ES-I3 (cell line): ENCODE measurements around the gene GPR176.

Experiments
- H3K36me3 ChIP-seq: 2 replicates; pipeline ENCODE4 v1.6.1; 2013; ENCODE audit warnings: mild to moderate bottlenecking, low read length, control low read depth, moderate library complexity; ENCODE audit not compliant: insufficient read depth
- H3K4me1 ChIP-seq: 2 replicates; pipeline ENCODE4 v1.6.1; 2013; ENCODE audit warnings: mild to moderate bottlenecking, control low read depth, low read length; ENCODE audit not compliant: insufficient read depth
- H3K9ac ChIP-seq: 2 replicates; pipeline ENCODE4 v1.6.1; 2013; ENCODE audit warnings: low read depth, mild to moderate bottlenecking, low read length, moderate library complexity
- H3K9me3 ChIP-seq: 2 replicates; pipeline ENCODE4 v1.6.1; 2013; ENCODE audit warnings: mild to moderate bottlenecking, low read length, moderate library complexity; ENCODE audit not compliant: control insufficient read depth, insufficient read depth

The GPR176 gene

DNA sequence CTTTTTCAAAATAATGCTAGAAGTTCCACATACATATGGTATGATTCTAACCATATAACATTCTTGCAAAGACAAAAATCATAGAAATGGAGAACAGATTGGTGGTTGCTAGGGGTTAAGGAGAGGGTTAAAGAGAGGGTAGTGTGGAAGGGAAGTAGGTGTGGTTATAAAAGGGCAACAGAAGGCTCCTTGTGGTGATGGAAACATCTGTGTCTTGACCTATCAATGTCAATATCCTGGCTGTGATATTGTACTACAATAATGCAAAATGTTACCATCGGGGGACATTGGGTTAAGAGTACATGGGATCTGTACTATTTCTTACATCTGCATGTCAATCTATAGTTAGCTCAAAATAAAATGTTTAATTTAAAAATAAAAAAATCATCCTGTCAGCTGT is 69.6 kb downstream of the GPR176 start:
- H3K9ac ChIP-seq = no peak overlapping the region
- H3K4me1 ChIP-seq = peaks cover 7% of the 10 kb centered on the region; the same call in 1 of the 2 replicates
- H3K9me3 ChIP-seq = no peaks in the 10 kb centered on the region
- no peaks in the 10 kb centered on the region for H3K36me3 ChIP-seq

DNA sequence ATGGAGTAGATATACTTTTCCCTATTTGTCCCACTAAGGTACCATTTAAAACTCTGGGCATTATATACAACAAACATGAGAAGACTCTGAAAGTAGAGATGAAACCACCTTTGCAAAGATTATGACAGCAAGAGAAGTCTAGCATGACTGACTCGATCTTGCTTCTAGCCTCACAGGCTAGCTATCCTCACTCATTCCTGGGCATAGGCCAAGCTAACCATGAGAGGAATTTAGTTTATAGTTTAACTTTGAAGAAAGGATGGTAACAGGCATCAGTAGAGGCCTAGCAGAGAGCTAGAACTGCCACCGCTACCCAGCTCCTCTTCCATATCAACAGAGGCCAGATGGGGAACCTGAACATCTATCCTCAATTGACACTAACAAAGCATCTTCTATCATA is 74.0 kb downstream of the GPR176 start:
- Histone ChIP-seq H3K9ac (no peak overlapping the region), H3K4me1 (no peaks in the 10 kb centered on the region), H3K36me3 (no peaks in the 10 kb centered on the region), H3K9me3 (no peaks in the 10 kb centered on the region; the same call in 1 of the 2 replicates)

DNA sequence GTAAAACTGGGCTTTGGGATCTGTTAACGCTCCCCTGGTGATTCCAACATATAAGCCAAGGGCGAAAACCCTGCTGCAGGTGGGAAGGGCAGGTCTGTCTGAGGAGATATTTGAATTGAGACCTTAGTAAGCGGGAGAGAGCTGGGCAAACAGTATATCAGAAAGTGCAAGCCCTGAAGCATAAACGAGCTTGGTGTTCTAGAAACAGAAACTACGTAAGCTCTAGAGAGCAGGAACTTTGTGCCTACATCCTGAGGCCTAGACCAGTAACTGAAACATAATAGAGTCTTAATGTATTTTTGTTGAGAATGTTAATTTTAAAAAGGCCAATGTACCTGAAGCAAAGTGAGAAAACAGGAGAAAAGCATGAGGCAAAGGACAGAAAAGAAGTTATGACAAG is 74.5 kb downstream of the GPR176 start:
- no peak overlapping the region for H3K9ac ChIP-seq
- H3K9me3 ChIP-seq = no peaks in the 10 kb centered on the region; the same call in 1 of the 2 replicates
- H3K4me1 ChIP-seq = no peaks in the 10 kb centered on the region
- H3K36me3 ChIP-seq = no peaks in the 10 kb centered on the region

DNA sequence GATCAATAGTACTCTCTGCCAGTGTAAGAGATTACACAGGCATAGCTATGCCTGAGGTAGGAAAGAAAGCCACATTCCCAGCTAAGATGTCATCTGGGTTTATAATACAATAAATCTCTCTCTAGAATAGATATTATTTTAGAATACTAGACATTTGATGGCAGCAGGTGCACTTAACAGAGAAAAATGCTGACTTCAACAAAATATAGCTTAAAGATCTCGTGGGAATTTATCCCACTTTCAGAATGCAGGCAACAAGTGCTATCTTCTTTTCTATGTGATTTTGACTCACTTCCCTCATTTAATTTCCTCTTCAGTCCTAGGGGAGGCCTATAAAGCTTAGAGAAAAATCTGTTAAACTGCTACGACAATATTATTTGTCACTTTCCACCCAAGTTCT is 76.5 kb downstream of the GPR176 start:
- Histone ChIP-seq H3K9me3 (no peaks in the 10 kb centered on the region; the same call in 1 of the 2 replicates), H3K9ac (no peak overlapping the region), H3K36me3 (no peaks in the 10 kb centered on the region), H3K4me1 (no peaks in the 10 kb centered on the region)

DNA sequence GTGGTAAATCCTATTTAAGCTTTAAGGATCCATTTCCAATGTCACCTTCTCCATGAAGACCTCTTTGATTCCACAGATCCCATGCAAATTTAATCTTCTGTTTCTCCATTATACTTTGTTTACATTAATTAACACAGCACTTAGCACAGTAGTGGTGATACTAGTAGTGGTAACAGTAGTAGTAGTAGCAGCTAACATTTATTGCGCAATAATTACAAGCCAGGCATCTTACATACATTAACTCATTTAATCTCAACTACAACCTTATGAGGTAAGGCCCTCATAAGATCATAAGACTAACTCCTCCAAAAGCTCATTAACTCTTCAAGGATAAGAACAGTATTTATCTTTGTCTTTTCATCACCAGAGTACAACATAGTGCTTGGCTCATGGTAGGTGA is 82.6 kb downstream of the GPR176 start:
- no peaks in the 10 kb centered on the region for H3K4me1 ChIP-seq
- no peak overlapping the region for H3K9ac ChIP-seq
- H3K9me3 ChIP-seq = no peaks in the 10 kb centered on the region; the same call in 1 of the 2 replicates
- no peaks in the 10 kb centered on the region for H3K36me3 ChIP-seq

DNA sequence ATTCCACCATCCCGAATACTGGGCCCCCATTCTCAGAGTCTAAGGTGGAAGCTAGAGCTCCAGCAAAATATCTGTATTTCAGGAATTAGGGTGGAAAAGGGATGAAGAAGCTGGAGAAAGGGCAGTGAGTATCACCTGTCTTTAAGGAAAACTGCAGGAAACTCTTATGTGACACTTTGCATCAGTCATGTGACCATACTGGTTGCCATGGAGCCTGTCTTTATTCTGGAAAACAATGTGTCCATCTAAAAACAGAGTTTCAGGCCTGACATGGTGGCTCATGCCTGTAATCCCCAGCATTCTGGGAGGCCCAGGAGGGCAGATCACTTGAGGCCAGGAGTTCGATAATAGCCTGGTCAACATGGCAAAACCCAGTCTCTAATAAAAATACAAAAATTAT is 84.5 kb downstream of the GPR176 start:
- Histone ChIP-seq H3K9me3 (no peaks in the 10 kb centered on the region), H3K9ac (no peak overlapping the region), H3K36me3 (no peaks in the 10 kb centered on the region), H3K4me1 (no peaks in the 10 kb centered on the region)

DNA sequence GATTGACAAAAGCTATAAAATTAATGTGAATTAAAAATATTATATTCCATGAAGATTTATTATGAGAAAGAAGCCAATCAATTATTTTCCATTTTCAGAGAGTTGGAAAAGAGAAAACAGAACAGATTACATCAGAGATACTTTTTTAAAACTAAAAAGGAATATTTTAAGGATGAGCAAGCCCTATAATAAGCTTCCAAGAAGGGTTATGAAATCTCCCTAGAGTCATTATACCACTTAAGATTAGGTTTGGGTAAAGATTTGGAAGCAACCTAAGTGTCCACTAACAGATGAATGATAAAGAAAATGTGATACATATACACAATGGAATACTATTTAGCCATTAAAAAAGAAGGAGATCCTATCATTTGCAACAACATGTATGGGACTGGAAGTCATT is 85.8 kb downstream of the GPR176 start:
- Histone ChIP-seq H3K4me1 (no peaks in the 10 kb centered on the region), H3K9me3 (no peaks in the 10 kb centered on the region), H3K36me3 (no peaks in the 10 kb centered on the region), H3K9ac (no peak overlapping the region)

DNA sequence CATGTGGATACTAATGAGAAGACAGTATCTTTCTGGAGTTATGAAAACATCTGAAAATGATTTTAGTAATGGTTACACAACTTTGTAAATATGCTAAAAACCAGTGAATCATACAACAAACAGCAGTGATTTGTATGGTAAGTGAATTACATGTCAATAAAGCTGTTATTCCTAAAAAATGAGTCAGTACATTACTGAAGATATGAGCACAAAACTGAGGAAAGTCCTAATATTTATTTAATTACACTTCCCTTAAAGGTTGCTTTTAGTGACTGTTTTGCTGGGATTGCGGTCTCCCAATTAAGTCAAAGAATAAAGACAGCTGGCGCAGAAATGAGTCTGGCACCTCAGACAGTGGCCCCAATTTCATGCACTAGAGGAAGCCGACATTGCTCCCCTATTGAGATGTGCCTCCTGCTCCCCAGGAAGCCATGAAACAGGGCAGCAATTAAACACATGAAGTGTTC is 86.5 kb downstream of the GPR176 start:
- no peaks in the 10 kb centered on the region for H3K36me3 ChIP-seq
- no peak overlapping the region for H3K9ac ChIP-seq
- H3K9me3 ChIP-seq = no peaks in the 10 kb centered on the region
- 0 out of 2 replicates have a peak, but pooled peaks cover 3% of the 10 kb centered on the region for H3K4me1 ChIP-seq

DNA sequence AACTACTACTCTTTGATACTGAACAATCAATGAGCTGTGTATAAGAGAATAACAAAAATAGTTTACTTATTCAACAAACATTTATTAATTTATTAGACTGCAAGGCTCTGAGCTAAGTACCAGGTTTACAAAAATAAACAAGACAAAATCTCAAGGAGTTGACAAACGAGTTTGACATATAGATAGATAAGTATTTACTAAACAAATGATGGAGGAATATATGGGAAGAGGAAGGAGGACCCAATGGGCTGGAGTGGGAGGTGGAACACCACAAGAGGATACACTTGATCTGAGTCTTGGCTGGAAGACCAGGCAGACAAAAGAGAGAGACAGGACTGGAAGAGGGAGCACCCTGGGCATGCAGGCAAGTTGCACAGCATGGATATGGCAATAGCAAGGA is 89.9 kb downstream of the GPR176 start:
- Histone ChIP-seq H3K9ac (no peak overlapping the region), H3K9me3 (no peaks in the 10 kb centered on the region), H3K4me1 (0 out of 2 replicates have a peak, but pooled peaks cover 3% of the 10 kb centered on the region), H3K36me3 (no peaks in the 10 kb centered on the region)

DNA sequence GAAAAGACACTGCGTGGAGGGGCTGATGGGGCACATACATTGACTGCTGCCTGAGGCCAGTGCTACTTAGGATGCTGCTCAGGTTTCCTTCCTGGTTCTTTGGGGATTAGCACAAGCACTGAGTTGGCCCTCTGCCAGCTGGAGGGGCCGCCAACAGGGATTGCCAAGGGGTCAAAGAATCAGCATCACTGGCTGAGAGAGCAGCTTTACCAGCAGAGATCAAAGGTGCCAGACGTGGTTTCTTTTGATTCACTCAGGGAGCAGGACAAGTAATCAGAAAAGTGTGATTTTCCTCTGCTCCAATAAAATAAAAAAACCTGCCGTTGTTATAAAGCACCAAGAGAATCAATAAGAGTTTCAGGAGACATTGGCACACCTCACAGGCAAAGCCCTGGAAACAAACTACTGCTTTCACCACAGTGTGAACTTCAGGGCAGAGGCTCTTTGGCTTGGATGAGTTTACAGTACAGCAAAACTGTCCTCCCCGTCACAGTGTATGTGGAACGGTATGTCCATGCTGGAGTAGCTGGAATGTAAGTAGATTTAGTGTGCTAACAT is 91.6 kb downstream of the GPR176 start:
- H3K4me1 ChIP-seq = 0 out of 2 replicates have a peak, but pooled peaks cover 3% of the 10 kb centered on the region
- no peak overlapping the region for H3K9ac ChIP-seq
- no peaks in the 10 kb centered on the region for H3K36me3 ChIP-seq
- H3K9me3 ChIP-seq = no peaks in the 10 kb centered on the region; the same call in 1 of the 2 replicates

DNA sequence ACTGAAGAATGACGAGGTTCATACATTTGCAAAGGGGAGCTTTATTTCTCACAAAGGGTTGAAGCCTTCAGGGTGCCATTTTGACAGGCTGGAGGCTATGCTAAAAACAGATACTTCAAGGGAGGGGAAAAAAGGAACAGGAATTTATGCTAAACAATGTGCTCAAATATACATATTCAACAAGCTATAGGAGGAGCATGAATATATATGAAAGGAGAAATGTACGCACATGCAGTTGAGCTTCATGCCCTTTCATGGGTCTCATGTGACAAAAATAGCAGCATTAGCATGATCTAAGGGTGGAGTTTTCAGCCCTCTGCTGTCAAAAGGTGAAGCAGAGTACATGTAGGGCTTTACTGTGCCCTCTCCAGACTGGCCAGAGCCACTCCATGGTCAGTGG is 93.1 kb downstream of the GPR176 start:
- no peaks in the 10 kb centered on the region for H3K36me3 ChIP-seq
- 0 out of 2 replicates have a peak, but pooled peaks cover 3% of the 10 kb centered on the region for H3K4me1 ChIP-seq
- H3K9me3 ChIP-seq = no peaks in the 10 kb centered on the region; the same call in 1 of the 2 replicates
- no peak overlapping the region for H3K9ac ChIP-seq

DNA sequence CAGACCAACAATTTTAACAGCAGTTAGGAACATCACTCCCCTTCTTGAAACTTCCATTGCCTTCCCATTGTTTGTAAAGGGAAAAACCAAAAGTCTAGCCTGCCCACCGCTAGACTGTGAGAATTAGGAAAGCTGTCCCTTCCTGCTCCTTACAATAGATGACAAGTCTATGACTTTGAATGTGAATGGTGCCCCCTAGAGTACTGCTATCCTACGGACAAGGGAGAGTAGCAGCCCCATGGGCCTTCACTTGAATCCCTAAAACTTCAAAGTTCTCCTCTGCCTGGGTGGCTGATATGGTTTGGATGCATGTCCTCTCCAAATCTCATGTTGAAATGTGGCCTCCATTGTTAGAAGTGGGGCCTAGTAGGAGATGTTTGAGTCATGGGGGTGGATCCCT is 96.4 kb downstream of the GPR176 start:
- no peaks in the 10 kb centered on the region; the same call in 1 of the 2 replicates for H3K9me3 ChIP-seq
- no peaks in the 10 kb centered on the region for H3K4me1 ChIP-seq
- no peaks in the 10 kb centered on the region for H3K36me3 ChIP-seq
- H3K9ac ChIP-seq = no peak overlapping the region

DNA sequence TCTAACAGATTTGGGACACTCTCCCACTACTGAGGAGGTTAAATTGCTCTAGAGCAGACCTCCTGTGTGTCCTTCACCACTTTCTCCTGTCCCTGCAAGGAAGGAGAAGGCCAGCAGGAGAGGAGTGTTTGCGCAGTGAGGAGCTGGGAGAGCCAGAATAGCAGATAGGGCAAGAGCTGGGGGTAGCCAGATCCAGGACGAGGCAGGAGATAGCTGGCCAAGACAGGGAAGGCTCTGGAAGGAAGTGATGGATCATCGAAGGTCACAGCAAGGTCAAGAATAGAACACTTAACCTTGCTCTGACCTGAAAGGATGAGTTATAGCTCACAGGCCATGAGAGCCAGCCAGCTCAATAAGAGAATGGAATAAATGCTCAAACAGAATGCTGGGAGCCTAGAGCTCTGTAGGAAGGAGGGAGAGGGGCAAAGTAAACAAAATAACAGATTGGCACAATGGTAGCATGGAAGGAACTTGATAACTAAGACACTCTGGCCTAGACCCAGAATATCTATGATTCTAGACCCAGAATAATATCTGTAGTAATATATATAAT is 99.9 kb downstream of the GPR176 start:
- H3K9ac ChIP-seq = no peak overlapping the region

DNA sequence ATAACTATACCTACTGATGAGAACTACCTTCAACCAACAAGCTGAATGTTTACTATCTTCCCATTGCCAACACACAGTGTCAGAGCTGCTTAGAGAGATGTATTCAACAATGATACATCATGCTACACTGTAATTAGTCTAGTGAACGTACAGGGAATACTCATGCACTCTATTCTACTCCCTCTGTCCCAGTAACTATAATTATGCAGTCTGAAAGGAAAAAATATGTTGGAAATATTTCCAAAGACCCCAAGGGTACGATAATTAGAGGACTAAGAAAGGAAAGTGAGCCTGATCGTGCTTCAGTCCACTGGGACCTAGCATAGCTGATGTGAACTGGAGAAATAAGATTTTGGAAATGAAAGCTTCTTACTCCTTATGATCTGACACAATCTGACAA is 100.5 kb downstream of the GPR176 start:
- no peaks in the 10 kb centered on the region for H3K4me1 ChIP-seq
- no peaks in the 10 kb centered on the region; the same call in 1 of the 2 replicates for H3K9me3 ChIP-seq
- no peaks in the 10 kb centered on the region for H3K36me3 ChIP-seq
- H3K9ac ChIP-seq = no peak overlapping the region

More for the DNA sequence above, 99.9 kb downstream of the GPR176 start:
- Histone ChIP-seq H3K36me3 (no peaks in the 10 kb centered on the region), H3K9me3 (no peaks in the 10 kb centered on the region; the same call in 1 of the 2 replicates), H3K4me1 (no peaks in the 10 kb centered on the region)

DNA sequence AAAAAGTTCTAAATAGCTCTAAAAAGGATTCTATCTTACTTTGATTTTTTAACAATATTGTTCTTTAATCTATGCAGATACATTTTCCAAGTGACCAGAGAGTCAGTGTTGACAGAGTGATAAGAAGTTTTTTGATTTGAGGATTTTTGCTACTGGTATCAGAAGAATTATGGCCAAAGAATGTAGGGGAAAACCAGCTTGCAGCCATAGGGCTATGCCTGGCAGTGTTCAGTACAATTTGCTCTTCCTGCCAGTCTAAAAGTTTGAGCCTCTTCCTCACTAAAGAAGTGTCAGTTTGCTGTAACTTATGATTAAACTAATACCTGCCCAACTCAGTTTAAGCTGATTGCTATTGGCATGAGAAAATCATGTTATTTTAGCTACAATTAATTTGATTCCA is 102.2 kb downstream of the GPR176 start:
- Histone ChIP-seq H3K9me3 (no peaks in the 10 kb centered on the region), H3K9ac (no peak overlapping the region), H3K36me3 (no peaks in the 10 kb centered on the region), H3K4me1 (no peaks in the 10 kb centered on the region)
